HG02623 (cell line): ENCODE data around the gene IL18BP.

Source experiments
- ATAC-seq: cut with Tn5 transposase; IDR thresholded peaks from one replicate; pipeline ENCODE4 v1.9.1; 2021; ENCODE audit warnings: moderate library complexity; ENCODE audit not compliant: unreplicated experiment

The IL18BP gene

GRCh38 chr11:72010529-72011233, 12.0 kb downstream of the IL18BP start:
- no peak for ATAC-seq

DNA sequence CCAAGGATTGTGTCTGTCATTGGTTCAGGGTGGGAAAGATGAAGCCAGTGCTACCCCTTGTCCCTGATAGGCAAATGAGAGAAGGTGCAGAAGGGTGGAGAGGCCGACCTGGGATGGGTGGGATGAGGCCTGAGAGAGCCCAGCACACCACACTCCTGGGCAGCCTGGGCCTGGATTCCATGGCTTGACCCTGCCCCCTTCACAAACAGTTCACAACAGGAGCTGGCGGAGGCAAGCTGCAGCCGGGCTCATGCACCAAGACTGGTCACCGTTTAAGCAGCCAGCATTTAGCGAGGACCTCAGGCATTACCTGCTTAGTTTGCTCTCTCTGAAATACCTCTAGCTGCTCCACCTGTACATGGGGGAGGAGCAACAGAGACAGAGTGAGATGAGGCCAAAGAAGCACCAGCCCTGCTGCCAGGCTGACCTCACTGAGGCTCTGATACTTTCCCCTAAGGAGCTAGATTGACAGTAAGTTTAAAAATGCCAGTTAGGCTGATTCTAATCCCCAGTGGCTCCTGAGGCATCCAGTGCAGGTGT, 13.5 kb downstream of the IL18BP start:
- ATAC-seq: no peak

- no peak for ATAC-seq
Observed at GRCh38 chr11:72012897-72013721, 14.4 kb downstream of the IL18BP start.

DNA sequence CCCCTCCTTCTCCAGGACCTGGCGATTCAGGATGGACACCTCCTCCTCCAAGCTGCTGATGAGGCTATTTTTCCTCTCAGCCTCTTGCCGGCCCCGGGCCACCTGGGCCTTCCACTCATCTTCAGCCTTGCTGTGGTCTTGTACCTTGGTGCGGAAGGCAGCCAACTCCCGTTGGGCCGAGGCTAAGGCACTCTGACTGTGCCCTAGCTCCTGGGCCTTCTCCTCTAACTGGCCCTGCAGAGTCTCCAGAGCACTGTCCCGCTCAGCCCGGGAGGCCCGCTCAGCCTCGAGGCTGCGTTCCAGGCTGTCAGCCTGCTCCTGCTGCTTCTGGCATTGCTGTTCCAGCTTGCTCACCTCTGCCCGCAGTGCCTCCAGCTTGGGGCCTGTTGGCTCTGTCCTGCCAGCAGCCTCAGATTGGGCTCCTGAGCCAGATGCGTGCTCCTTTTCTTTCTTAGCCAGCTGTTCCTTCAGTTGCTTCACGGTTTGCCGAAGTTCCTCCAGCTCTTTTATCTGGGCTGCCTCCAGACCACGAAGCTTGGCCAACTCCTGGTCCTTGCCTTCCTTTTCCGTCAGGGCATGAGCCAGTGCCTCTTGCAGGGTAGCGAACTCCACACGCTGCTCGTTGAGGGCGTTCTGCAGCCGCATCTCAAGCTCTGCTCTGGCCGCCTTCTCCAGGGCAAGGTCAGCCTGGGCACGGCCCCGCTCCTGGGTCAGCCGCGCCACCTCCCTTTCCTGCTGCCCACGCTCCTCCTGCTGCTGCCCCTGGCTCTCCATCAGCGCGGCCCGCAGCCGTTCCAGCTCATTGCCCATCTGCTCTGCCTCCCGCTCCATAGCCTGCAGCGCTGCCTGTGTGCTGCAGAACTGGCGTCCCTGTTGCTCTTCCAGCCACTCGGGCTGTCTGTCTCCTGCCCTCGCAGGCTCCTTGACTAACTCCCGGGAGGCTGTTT, 15.3 kb downstream of the IL18BP start:
- ATAC-seq: no peak

- no peak for ATAC-seq
Observed at GRCh38 chr11:72014761-72015320, 16.1 kb downstream of the IL18BP start.

GRCh38 chr11:72015511-72016061, 16.9 kb downstream of the IL18BP start:
- ATAC-seq: no peak

GRCh38 chr11:72018171-72018570, 19.5 kb downstream of the IL18BP start:
- no peak for ATAC-seq

DNA sequence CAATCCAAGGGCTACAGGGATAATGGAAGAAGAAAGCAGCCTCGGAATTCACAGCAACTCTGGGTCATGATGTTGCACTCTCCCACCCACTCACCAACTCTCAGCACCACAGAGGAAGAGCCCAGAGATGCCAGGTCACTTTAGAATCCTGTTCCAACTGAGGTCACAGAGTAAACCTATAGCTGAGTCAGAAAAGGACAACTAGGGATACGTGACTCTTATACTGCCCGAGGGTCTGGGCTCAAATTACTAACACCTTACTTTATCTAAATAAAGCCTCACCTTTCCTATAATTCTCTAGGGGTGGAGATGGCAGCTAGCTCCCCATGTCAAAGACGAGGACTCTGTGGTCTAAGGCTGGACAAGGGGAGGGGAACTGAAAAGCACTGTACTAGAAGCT, 24.6 kb downstream of the IL18BP start:
- ATAC-seq: no peak

GRCh38 chr11:72024069-72024754, 25.5 kb downstream of the IL18BP start:
- ATAC-seq: no peak

- ATAC-seq: no peak
Observed at GRCh38 chr11:72026090-72026489, 27.4 kb downstream of the IL18BP start.

- ATAC-seq: no peak
Observed at GRCh38 chr11:72030472-72031045, 31.9 kb downstream of the IL18BP start.

GRCh38 chr11:72036687-72037086, 38.0 kb downstream of the IL18BP start:
- ATAC-seq: no peak

DNA sequence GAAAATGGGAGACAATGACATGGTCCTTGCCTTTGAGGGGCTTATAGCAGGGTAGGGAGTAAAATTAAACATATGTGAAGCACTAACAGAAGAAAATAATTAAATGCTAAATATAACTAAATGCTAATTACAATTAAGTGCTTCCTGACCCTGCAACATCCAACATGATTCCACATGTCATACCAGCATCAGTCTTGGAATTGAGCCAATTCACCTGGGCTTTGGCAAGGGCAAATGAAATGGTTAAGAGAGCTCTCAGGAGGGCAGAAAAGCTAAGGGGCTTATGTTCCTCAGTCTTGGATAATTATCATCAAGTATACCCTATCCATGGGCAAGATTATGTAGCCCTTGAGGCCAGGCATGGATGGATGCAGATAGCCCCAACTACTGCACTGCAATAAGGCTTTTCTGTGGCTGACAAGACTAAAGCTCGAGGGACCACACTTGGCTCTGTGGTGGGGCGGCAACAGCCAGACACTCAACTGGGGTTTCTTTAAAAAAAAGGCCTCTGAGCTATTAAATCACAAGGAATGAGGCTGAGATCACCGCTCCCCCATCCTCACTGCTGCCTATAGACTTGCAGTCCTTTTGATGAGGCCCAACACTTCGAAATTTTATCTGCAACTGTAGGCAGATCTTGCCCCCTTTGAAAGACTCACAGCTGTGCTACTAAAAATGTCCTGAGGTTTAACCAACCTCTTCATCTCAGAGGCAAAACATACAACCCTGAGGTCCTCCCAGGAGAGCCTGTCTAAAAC, 39.0 kb downstream of the IL18BP start:
- ATAC-seq: no peak

DNA sequence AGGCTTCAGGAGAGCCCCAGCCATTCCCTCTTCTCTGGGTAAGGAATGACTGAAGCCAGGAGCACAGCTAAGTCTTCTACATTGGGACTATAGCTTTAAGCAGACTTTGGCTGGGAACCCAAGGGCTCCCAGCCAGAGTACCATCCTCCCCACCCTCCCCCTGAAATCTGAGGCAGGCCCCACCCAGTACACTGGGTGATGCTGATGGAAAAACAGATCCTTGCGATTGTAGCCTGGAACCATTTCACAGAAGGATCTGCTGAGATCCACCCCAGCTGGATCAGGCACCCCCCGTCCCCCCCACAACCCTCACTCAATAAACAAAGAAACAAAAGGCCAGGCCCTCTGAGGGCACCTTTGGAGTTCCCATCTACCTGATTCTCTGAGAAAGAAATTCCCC, 39.8 kb downstream of the IL18BP start:
- no peak for ATAC-seq

DNA sequence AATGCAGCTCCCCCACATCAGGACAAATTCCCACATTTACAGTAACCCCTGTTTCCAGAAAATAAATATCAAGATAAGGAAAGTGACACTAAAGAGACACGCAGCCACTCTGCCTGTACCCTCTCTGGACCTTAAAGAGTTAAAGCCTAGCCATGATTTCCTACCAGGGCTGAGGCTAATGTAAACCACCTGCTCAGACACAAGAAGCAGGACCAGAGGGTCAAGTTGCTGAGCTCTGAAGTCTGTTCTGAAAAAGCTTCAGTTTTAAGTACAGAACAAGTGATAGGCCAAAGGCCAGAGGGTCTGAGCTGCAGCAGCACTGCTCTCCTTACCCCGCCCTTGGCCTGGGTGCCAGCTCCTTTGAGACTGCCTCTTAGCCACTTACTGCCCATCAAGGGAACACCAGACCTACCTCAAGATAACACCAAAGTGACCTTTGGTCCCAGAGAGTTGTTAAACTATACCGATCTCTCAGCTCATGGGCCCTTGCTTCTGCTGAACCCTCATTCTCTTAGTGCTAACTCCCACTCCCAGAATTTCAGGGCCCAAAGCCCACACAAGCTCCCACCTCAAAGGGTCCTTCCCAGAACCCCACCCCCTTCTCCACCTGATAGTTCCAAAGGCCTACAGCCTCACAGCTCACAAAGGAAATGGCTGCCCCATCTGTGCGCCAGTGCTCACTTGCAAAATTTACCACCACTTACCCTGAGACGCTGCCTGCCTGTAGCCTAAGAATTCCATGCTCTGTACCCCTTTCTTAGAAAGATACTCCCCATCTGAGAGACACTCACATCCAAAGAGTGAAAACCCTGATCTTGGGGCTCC, 40.5 kb downstream of the IL18BP start:
- no peak for ATAC-seq

- ATAC-seq: no peak
Observed at GRCh38 chr11:72039856-72040401, 41.2 kb downstream of the IL18BP start.

GRCh38 chr11:72040491-72041363, 42.0 kb downstream of the IL18BP start:
- no peak for ATAC-seq
